Measurements from ENCODE around the gene PSMC3IP.
"Not testable (repeated sequence)": the region's sequence is repeated elsewhere in the genome, so short reads cannot be mapped to it uniquely, and the experiment has no call there.

PSMC3IP gene

GRCh38 chr17:42577532-42578281 lies at the start of gene PSMC3IP:
Gene PSMC3IP, minus strand, starts transcription at chr17:42577729. Its CDS starts 43 bp downstream, at chr17:42577686.
- DNase-seq: peak; percentile 94

DNA sequence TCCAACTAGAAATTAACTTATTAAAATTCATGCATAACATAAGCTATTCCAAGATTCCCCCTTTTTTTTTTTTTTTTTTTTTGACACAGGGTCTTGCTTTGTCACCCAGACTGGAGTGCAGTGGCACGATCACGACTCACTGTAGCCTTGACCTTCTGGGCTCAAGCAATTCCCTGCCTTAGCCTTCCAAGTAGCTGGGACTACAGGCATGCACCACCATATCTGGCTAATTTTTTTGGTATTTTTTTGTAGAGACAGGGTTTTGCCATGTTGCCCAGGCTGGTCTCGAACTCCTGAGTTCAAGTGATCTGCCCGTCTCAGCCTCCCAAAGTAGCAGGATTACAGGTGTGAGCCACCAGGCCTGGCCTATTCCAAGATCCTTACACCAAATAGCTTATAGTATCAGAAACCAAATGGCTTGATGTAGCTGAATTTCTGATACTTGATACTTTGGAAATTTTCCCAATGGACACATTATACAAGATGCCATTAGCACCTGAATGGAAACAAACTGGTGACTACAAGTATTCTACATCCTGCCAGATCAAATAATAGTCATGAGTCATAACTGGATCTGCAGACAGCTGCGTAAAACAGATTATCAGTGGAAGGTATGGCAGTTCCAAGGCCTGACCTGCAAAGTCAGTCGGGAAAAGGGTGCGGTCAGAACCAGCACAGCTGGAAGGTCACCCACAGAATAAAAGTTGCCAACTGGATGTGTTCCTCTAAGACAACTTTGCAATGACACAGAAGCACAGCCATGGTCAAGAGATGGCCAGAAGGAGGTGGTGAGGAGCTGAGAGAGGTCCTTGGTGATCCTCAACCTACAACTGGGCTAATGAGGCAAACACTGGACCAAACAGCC lies 46.4 kb upstream of the PSMC3IP start:
- DNase-seq: no peak

GRCh38 chr17:42623271-42623670 lies 45.7 kb upstream of the PSMC3IP start:
- DNase-seq: no peak

- not testable (repeated sequence) for DNase-seq
Measured at GRCh38 chr17:42621987-42622386, 44.5 kb upstream of the PSMC3IP start.

GRCh38 chr17:42618442-42619150 lies 41.1 kb upstream of the PSMC3IP start:
- DNase-seq: peak; percentile 6

DNA sequence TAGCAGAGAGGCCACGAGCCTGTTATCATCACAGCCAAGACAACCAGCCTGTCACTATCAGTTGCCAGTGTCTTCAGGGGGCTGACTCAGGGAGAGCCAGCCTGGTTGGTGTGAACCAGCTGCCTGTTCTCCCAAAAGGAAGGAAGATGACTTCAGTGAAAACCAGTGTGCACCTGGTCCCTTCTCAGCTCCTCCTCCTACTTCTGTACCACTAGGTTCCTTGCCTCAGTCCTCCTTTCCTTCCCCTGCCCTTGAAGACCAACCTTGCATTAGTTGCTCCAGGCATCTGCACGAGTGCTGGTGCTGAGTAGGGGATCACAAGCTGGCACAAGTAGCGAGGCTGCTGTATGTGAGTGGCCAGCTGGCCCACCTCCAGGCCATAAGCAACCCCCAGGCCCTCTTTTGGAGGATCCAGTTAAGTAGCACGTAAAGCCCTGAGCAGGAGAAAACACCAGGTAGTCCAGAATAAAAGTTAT lies 40.5 kb upstream of the PSMC3IP start:
- no peak for DNase-seq

GRCh38 chr17:42613699-42614295 lies 36.3 kb upstream of the PSMC3IP start:
- DNase-seq: no peak

DNA sequence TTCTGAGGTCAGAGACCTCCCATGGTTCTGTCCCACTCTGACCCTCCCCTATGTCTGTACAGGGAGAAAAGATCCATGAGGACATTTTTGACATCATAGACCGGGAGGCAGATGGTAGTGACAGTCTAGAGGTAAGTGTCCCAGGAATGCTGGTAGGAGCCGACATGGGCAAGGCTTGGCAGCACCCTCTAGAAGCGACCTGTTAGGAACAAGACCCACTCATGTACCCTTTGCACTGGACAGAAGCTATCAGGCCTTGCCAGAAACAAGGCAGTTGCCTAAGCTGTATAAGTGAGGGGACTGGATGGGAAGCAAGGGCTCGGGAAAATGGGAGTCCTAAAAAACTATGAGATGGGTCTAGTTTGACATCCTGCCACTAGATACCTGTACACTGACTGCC lies 34.5 kb upstream of the PSMC3IP start:
- DNase-seq: no peak

GRCh38 chr17:42609814-42610801 lies 32.6 kb upstream of the PSMC3IP start:
- not testable (repeated sequence) for DNase-seq

DNA sequence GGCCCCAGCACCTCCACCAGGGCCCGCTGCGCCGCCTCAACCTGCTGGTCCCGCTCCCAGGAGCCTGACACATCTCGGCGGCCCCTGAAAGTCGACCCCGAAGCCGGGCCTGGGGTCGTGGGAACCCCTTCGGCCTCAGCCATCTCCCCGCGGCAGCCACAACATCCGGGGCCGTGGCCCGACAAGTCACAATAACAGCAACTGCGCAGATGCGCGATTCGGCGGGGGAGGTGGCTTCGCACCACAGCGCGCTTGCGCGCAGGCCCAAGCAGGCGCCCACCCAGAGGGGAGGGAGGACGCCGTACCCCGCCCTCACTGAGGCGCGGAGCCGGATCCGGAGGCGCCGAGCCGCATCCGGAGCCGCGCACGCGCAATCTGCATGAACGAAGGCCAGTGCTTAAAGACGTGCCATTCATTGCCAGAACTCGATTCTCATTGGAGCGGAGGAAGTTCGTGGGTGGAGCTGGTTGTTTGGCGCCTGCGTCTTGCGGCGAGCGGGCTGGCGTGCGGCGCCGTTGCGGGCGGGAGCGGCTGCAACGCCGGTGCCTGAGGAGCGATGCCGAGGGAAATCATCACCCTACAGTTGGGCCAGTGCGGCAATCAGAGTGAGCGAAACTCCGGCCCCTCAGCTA lies 31.8 kb upstream of the PSMC3IP start, which contains the start of the genes RETREG3 and TUBG1:
TSS of gene RETREG3 (minus strand) at position 193 of the 632 bp plus-strand sequence. CDS start at position 143, 50 bp downstream.
TSS of gene TUBG1 (plus strand) at position 502 of the 632 bp plus-strand sequence. CDS start at position 557, 55 bp downstream.
- peak; percentile 100 for DNase-seq

- DNase-seq: no peak
Measured at GRCh38 chr17:42608305-42609181, 31.0 kb upstream of the PSMC3IP start.

- DNase-seq: no peak
Measured at GRCh38 chr17:42607769-42608168, 30.2 kb upstream of the PSMC3IP start.

GRCh38 chr17:42603318-42603717 lies 25.8 kb upstream of the PSMC3IP start:
- DNase-seq: no peak

GRCh38 chr17:42598905-42599304 lies 21.4 kb upstream of the PSMC3IP start:
- DNase-seq: peak; percentile 24

- DNase-seq: no peak
Measured at GRCh38 chr17:42596386-42596785, 18.9 kb upstream of the PSMC3IP start.

- no peak for DNase-seq
Measured at GRCh38 chr17:42591411-42591810, 13.9 kb upstream of the PSMC3IP start.

DNA sequence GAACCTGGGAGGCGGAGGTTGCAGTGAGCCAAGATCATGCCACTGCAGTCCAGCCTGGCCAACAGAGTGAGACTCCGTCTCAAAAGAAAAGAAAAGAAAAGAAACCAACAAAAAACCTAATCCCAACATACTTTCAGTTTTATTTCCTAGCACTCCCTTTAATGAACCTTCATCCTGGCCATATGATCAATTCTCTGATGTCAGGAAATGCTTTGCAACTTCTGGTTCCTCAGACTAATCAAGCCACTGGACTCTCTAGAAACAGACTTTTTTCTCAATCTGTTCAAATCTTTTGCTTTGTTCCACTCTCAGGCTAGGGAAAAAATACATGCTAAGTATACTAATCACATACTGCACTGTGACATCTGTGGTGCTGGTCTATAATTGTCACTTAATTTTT lies 13.4 kb upstream of the PSMC3IP start:
- no peak for DNase-seq

DNA sequence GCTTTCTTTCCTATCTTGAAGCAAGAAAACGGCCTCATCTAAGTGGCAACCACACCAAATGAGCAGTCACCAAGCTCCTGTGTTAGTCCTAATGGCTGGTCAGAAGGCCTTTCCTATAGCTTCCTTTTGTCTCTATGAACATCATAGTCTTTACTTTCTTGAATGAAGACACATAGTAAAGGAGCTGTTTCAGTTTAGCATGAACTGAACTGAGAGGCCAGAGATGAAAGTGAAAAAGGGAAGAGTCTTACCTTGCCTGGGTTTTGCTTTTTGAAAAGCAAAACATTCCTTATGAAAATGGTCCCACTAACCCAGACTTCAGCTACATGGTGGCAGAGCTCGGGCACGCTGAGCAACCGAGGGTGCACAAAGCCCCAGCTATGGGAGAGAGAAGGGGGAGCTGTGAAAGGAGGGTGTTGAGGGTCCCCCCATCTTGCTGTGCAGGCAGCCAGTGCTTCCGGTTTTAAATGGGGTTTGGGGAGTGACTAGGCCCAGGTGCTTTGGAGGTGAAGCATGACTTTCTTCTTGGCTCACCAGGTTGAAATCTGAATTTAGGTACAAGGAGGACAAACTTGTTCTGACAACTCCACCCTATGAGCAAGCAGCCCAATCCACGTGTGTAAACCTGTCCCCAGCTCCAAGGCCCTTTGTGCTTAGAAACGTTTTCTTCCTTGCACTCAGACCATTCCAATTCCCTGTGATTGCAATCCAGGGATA lies 9.1 kb upstream of the PSMC3IP start:
- no peak for DNase-seq

DNA sequence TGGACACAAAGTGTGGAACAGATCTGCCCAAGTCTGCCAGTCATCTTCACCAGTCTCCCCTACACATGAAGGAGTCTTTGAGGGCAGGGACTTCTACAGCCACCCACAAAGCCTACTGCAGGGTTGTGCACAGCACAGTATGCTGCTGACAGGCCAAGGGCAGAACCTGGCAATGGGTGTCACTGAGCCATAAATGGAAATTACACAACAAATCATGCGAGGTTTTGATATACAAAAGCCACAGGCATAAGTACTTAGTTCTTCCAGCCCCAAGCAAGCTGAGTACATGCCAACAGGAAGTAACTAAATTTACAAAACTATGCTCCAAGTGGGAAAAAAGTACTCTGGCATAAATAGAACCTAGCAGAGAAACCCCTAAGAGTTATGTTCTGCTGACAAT lies 7.8 kb upstream of the PSMC3IP start:
- no peak for DNase-seq
